ENCODE data around the gene COQ4. TPM values are rescaled to one million over a fixed set of nuclear protein-coding genes. Genes with fewer than 3 reads are reported as not detected.
A peak's percentile ranks its signal among the peaks of the same experiment; 100 is the strongest.
"Not testable (repeated sequence)": the region's sequence is repeated elsewhere in the genome, so short reads cannot be mapped to it uniquely, and the experiment has no call there.

COQ4 gene
- total RNA-seq, 1 donor from 2014 or later, result 16.8 TPM

DNA sequence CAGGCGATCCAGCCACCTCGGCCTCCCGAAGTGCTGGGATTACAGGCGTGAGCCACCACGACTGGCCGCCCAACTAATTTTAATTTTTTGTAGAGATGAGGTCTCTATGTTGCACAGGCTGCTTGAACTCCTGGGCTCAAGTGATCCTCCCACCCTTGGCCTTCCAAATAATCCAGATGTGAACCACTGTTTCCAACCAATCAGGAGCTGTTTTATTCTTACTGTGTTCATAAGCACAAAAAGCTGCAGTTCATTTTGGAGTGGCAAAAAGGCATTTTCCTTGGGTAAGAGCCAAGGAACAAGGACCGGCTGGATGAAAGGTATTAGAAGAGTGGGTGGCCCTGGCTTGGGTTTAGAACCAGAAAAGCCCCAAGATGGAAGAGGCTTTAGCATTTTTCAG lies 12.5 kb downstream of the COQ4 start:
- DNase-seq (ENCODE audit: low spot score), result no peak
- Histone ChIP-seq H3K27me3 (no peaks in the 10 kb centered on the region), H3K27ac (no peak overlapping the region), H3K4me2 (no peak overlapping the region), H4K20me1 (ENCODE audit: low read depth) (no peaks in the 10 kb centered on the region), H3F3A (ENCODE audit: low read depth) (peaks cover 8% of the 10 kb centered on the region), H3K9ac (no peak overlapping the region), H3K4me1 (no peaks in the 10 kb centered on the region), H3K79me2 (ENCODE audit: low read depth) (no peaks in the 10 kb centered on the region), H3K9me3 (ENCODE audit: low read depth) (no peaks in the 10 kb centered on the region), H3K36me3 (no peaks in the 10 kb centered on the region), H3K4me3 (no peak overlapping the region), H2AFZ (replicated peaks) (no peak overlapping the region)
- peaks cover 5% of the 10 kb centered on the region for H3K27me3 Mint-ChIP-seq (ENCODE audit: insufficient read depth, low read depth)
- no peak overlapping the region for H3K4me3 Mint-ChIP-seq
- peaks cover 5% of the 10 kb centered on the region for H3K36me3 Mint-ChIP-seq
- no peaks in the 10 kb centered on the region for H3K9me3 Mint-ChIP-seq
- H3K27ac Mint-ChIP-seq, result no peak overlapping the region
- no peaks in the 10 kb centered on the region for H3K4me1 Mint-ChIP-seq
- TF ChIP-seq EZH2phosphoT487 (IDR thresholded peaks at IDR 0.05), result no peak
- no peak for TF ChIP-seq EZH2 (IDR thresholded peaks at IDR 0.05)
- TF ChIP-seq, protein P1, sequence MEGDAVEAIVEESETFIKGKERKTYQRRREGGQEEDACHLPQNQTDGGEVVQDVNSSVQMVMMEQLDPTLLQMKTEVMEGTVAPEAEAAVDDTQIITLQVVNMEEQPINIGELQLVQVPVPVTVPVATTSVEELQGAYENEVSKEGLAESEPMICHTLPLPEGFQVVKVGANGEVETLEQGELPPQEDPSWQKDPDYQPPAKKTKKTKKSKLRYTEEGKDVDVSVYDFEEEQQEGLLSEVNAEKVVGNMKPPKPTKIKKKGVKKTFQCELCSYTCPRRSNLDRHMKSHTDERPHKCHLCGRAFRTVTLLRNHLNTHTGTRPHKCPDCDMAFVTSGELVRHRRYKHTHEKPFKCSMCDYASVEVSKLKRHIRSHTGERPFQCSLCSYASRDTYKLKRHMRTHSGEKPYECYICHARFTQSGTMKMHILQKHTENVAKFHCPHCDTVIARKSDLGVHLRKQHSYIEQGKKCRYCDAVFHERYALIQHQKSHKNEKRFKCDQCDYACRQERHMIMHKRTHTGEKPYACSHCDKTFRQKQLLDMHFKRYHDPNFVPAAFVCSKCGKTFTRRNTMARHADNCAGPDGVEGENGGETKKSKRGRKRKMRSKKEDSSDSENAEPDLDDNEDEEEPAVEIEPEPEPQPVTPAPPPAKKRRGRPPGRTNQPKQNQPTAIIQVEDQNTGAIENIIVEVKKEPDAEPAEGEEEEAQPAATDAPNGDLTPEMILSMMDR (IDR thresholded peaks at IDR 0.05), result no peak

DNA sequence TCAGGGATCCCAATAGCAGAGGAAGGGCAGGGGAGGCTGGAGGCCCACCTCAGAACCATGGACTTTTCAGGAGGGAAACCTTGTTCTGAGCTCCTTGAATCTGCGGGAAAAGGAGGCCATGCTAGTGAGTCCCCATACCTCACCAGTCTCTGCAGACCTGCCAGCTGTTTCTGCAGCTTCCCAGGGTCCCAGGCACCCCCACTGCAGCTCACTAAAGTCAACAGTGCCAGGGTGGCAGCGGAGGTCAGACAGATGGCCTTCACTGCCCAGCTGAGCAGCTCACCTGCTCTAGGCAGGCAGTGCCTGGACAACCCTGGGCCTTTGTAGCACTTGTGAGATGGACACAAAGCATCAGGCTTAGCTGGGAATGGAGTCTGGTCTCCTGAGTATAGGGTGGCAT lies 13.3 kb downstream of the COQ4 start:
- Mint-ChIP-seq H3K27ac (no peak overlapping the region), H3K4me1 (no peaks in the 10 kb centered on the region), H3K36me3 (peaks cover 5% of the 10 kb centered on the region), H3K27me3 (ENCODE audit: insufficient read depth, low read depth) (peaks cover 5% of the 10 kb centered on the region), H3K4me3 (no peak overlapping the region), H3K9me3 (no peaks in the 10 kb centered on the region)
- H3K9ac ChIP-seq, result no peak overlapping the region
- H2AFZ ChIP-seq (replicated peaks), result no peak overlapping the region
- DNase-seq (ENCODE audit: low spot score), result no peak
- H3K27ac ChIP-seq, result no peak overlapping the region
- peaks cover 4% of the 10 kb centered on the region for H3K27me3 ChIP-seq
- H3K4me3 ChIP-seq, result no peak overlapping the region
- H3K9me3 ChIP-seq (ENCODE audit: low read depth), result no peaks in the 10 kb centered on the region
- peaks cover 3% of the 10 kb centered on the region for H4K20me1 ChIP-seq (ENCODE audit: low read depth)
- no peaks in the 10 kb centered on the region for H3K79me2 ChIP-seq (ENCODE audit: low read depth)
- peaks cover 12% of the 10 kb centered on the region for H3F3A ChIP-seq (ENCODE audit: low read depth)
- no peak for TF ChIP-seq EZH2phosphoT487 (IDR thresholded peaks at IDR 0.05)
- TF ChIP-seq, protein P1 (IDR thresholded peaks at IDR 0.05), result no peak
- no peak for TF ChIP-seq EZH2 (IDR thresholded peaks at IDR 0.05)
- no peak overlapping the region for H3K4me2 ChIP-seq
- no peaks in the 10 kb centered on the region for H3K4me1 ChIP-seq
- H3K36me3 ChIP-seq, result no peaks in the 10 kb centered on the region

DNA sequence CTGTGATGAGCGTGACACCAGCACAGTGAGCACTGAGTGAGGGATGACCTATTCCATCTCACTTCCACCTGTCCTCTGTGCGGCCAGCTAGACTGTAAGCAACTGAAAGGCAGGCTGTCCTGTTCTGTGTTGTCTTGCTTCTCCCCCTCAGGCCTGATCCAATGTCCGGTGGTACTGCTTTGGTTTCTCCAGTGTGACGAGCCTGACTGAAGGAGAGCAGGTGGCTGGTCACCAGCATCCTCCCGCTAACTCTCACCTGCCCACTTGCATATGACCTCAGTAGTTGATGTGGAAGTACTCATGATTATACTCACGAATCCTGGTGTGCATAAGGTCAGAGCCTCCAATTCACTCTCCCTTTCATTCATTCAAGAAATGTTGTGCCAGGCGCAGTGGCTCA lies 15.3 kb downstream of the COQ4 start:
- H3K27me3 ChIP-seq, result peaks cover 9% of the 10 kb centered on the region
- peaks cover 18% of the 10 kb centered on the region for H4K20me1 ChIP-seq (ENCODE audit: low read depth)
- H3K36me3 ChIP-seq, result no peaks in the 10 kb centered on the region
- TF ChIP-seq, protein P1 (IDR thresholded peaks at IDR 0.05), result no peak
- no peak for TF ChIP-seq EZH2 (IDR thresholded peaks at IDR 0.05)
- TF ChIP-seq EZH2phosphoT487 (IDR thresholded peaks at IDR 0.05), result no peak
- H2AFZ ChIP-seq (replicated peaks), result no peak overlapping the region
- Mint-ChIP-seq H3K27me3 (ENCODE audit: insufficient read depth, low read depth) (peaks cover 2% of the 10 kb centered on the region), H3K4me3 (peak overlapping the region; percentile 48), H3K27ac (peak overlapping the region; percentile 69), H3K9me3 (no peaks in the 10 kb centered on the region), H3K36me3 (peaks cover 5% of the 10 kb centered on the region), H3K4me1 (peaks cover 5% of the 10 kb centered on the region)
- H3K4me1 ChIP-seq, result no peaks in the 10 kb centered on the region
- no peak overlapping the region for H3K27ac ChIP-seq
- no peak overlapping the region for H3K9ac ChIP-seq
- H3F3A ChIP-seq (ENCODE audit: low read depth), result peaks cover 16% of the 10 kb centered on the region
- DNase-seq (ENCODE audit: low spot score), result no peak
- no peak overlapping the region for H3K4me2 ChIP-seq
- H3K4me3 ChIP-seq, result no peak overlapping the region
- no peaks in the 10 kb centered on the region for H3K79me2 ChIP-seq (ENCODE audit: low read depth)
- H3K9me3 ChIP-seq (ENCODE audit: low read depth), result no peaks in the 10 kb centered on the region

DNA sequence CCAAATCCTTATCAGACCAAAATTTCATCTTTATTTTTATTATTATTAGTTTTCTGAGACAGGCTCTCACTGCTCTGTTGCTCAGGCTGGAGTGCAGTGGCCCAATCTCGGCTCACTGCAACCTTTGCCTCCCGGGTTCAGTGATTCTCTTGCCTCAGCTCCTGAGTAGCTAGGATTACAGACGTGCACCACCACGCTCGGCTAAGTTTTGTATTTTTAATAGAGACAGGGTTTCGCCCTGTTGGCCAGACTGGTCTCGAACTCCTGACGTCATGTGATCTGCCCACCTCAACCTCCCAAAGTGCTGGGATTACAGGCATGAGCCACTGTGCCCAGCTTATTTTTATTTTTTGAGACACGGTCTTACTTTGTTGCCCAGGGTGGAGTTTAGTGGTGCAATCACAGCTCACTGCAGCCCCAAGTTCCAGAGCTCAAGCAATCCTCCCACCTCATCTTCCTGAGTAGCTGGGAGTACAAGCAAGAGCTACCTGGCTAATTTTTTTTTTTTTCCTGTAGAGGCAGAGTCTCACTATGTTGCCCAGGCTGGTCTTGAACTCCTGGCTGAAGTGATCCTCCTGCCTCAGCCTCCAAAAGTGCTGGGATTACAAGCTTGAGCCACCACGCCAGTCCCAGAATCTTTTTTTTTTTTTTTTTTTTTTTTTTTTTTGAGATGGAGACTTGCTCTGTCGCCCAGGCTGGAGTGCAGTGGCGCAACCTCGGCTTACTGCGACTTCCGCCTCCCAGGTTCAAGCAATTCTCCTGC lies 16.4 kb downstream of the COQ4 start:
- peak overlapping the region; percentile 88 for H3K4me3 Mint-ChIP-seq
- H3K9ac ChIP-seq; H3K27me3 Mint-ChIP-seq (ENCODE audit: insufficient read depth, low read depth); H3K4me3 ChIP-seq; H3K9me3 Mint-ChIP-seq; H3K4me2 ChIP-seq; H3K4me1 Mint-ChIP-seq; H3K36me3 Mint-ChIP-seq; DNase-seq (ENCODE audit: low spot score); H2AFZ ChIP-seq (replicated peaks); H3K79me2 ChIP-seq (ENCODE audit: low read depth); H3K27ac Mint-ChIP-seq; H3K4me1 ChIP-seq; H3K36me3 ChIP-seq; H3K27ac ChIP-seq; H3K9me3 ChIP-seq (ENCODE audit: low read depth); H3K27me3 ChIP-seq: not testable (repeated sequence)
- peaks cover 16% of the 10 kb centered on the region for H3F3A ChIP-seq (ENCODE audit: low read depth)
- H4K20me1 ChIP-seq (ENCODE audit: low read depth), result peaks cover 18% of the 10 kb centered on the region
